Iris pigment epithelial cell (primary cell): ENCODE measurements around the gene DLEU7.

Experiments
- DNase-seq: peaks from one replicate; pipeline ENCODE4 v3.0.0-alpha.2; 2011; ENCODE audit warnings: low read depth

The DLEU7 gene

GRCh38 chr13:50843257-50844083, at the start of gene DLEU7:
TSS of gene DLEU7 (minus strand) at chr13:50843692. CDS start at chr13:50843646, 46 bp downstream.
- no peak for DNase-seq

- DNase-seq, result no peak
Measured at GRCh38 chr13:50892210-50892944, 48.9 kb upstream of the DLEU7 start.

- no peak for DNase-seq
Measured at GRCh38 chr13:50891206-50891605, 47.7 kb upstream of the DLEU7 start.

GRCh38 chr13:50889317-50889716, 45.8 kb upstream of the DLEU7 start:
- DNase-seq, result no peak

- no peak for DNase-seq
Measured at GRCh38 chr13:50888362-50888761, 44.9 kb upstream of the DLEU7 start.

GRCh38 chr13:50887151-50887550, 43.7 kb upstream of the DLEU7 start:
- no peak for DNase-seq

GRCh38 chr13:50884265-50884664, 40.8 kb upstream of the DLEU7 start:
- DNase-seq, result no peak

- no peak for DNase-seq
Measured at GRCh38 chr13:50883728-50884127, 40.2 kb upstream of the DLEU7 start.

GRCh38 chr13:50882816-50883435, 39.4 kb upstream of the DLEU7 start:
- DNase-seq, result no peak

GRCh38 chr13:50873991-50874390, 30.5 kb upstream of the DLEU7 start:
- DNase-seq, result no peak

- DNase-seq, result no peak
Measured at GRCh38 chr13:50873467-50873866, 30.0 kb upstream of the DLEU7 start.

GRCh38 chr13:50871405-50871804, 27.9 kb upstream of the DLEU7 start:
- DNase-seq, result no peak

GRCh38 chr13:50867637-50867945, 24.1 kb upstream of the DLEU7 start:
- no peak for DNase-seq

- no peak for DNase-seq
Measured at GRCh38 chr13:50866817-50867636, 23.5 kb upstream of the DLEU7 start.

GRCh38 chr13:50864492-50864891, 21.0 kb upstream of the DLEU7 start:
- DNase-seq, result no peak

- no peak for DNase-seq
Measured at GRCh38 chr13:50855681-50856080, 12.2 kb upstream of the DLEU7 start.

- DNase-seq, result no peak
Measured at GRCh38 chr13:50850445-50850844, 7.0 kb upstream of the DLEU7 start.

- DNase-seq, result no peak
Measured at GRCh38 chr13:50847501-50847900, 4.0 kb upstream of the DLEU7 start.

GRCh38 chr13:50846861-50847475, 3.5 kb upstream of the DLEU7 start:
- no peak for DNase-seq

GRCh38 chr13:50845211-50845610, 1.7 kb upstream of the DLEU7 start:
- peak; percentile 24 for DNase-seq

- DNase-seq, result no peak
Measured at GRCh38 chr13:50844084-50844875, 788 bp upstream of the DLEU7 start.
